Lower leg skin (tissue), 4 donors: Measurements from ENCODE around the gene YAP1. TPM values are rescaled to one million over a fixed set of nuclear protein-coding genes. Genes with fewer than 3 reads are reported as not detected.

Experiments
- DNase-seq, 2 donors: peaks; one replicate each; pipeline ENCODE4 v3.0.0-alpha.2; 2019; ENCODE audit warnings: low spot score in 2 of 2
- H3K4me3 ChIP-seq: fragments of 200-600 bp; sonication (generic); 2 replicates; pipeline ENCODE4 v1.5.1; 2017; ENCODE audit warnings: mild to moderate bottlenecking, low read depth; ENCODE audit not compliant: poor library complexity, severe bottlenecking
- CTCF ChIP-seq, 3 donors: fragments of 450-650 bp; IDR thresholded peaks; one replicate each; pipeline ENCODE4 v1.5.1; 2016; ENCODE audit warnings: antibody characterized with exemption in 3 of 3, mild to moderate bottlenecking in 3 of 3, moderate library complexity in 2 of 3
- POLR2A ChIP-seq, 2 donors: fragments of 450-650 bp; IDR thresholded peaks; one replicate each; pipeline ENCODE4 v1.6.1; 2016 to 2017; ENCODE audit warnings: antibody characterized with exemption in 2 of 2, mild to moderate bottlenecking in 1 of 2, moderate library complexity in 1 of 2
- WGBS, 2 donors: methylation state at CpG; one replicate each; pipeline ENCODE4 v1.1.5; 2018; 5-methylcytosine and 5-hydroxymethylcytosine counted together
- intact Hi-C: fragments of 100-400 bp; cut with DNase I; formaldehyde crosslinking; loops from one replicate; pipeline ENCODE4 v1.15.0; 2023; ENCODE audit warnings: low total_unique reads
- total RNA-seq, 4 donors: library from RNA; depleted of rRNA; stranded (reverse); fragments of >200 nt; gene quantifications; one replicate each; pipeline ENCODE4 v1.1.0, GENCODE V29; 2016

YAP1 gene
- total RNA-seq, 4 donors from 2014 or later = 164 to 241 (median 211) TPM

- intact Hi-C loops = no loop called here
Observed at GRCh38 chr11:102208835-102209234, 98.6 kb downstream of the YAP1 start.

GRCh38 chr11:102214623-102215022 is 104.4 kb downstream of the YAP1 start:
- intact Hi-C loops = no loop called here
- H3K4me3 ChIP-seq = no peak overlapping the region
- no peak for TF ChIP-seq POLR2A (IDR thresholded peaks at IDR 0.05)
- TF ChIP-seq CTCF (IDR thresholded peaks at IDR 0.05) = no peak
- DNase-seq = no peak

More at GRCh38 chr11:102208835-102209234, 98.6 kb downstream of the YAP1 start:
- H3K4me3 ChIP-seq = no peak overlapping the region
- TF ChIP-seq POLR2A (IDR thresholded peaks at IDR 0.05) (no peak), CTCF (IDR thresholded peaks at IDR 0.05) (no peak)
- 83 to 93% methylated on average over 2 of the region's 2 CpGs for WGBS, 2 donors
- DNase-seq = no peak

GRCh38 chr11:102216433-102217075 is 106.3 kb downstream of the YAP1 start:
- no peak for DNase-seq
- WGBS, 2 donors = 58 to 62% methylated on average over 2 of the region's 2 CpGs
- intact Hi-C loops = no loop called here
- H3K4me3 ChIP-seq = no peak overlapping the region
- TF ChIP-seq POLR2A (IDR thresholded peaks at IDR 0.05) (no peak), CTCF (IDR thresholded peaks at IDR 0.05) (no peak)

GRCh38 chr11:102220728-102221467 is 110.7 kb downstream of the YAP1 start:
- intact Hi-C loops = no loop called here
- DNase-seq = no peak
- TF ChIP-seq POLR2A (IDR thresholded peaks at IDR 0.05) = no peak
- WGBS, 2 donors = 82% methylated on average over 7 of the region's 7 CpGs
- no peak overlapping the region for H3K4me3 ChIP-seq

GRCh38 chr11:102223859-102224258 is 113.6 kb downstream of the YAP1 start:
- intact Hi-C loops = no loop called here
- H3K4me3 ChIP-seq = no peak overlapping the region
- DNase-seq = no peak
- 36 to 44% methylated on average over 2 of the region's 2 CpGs for WGBS, 2 donors
- TF ChIP-seq CTCF (IDR thresholded peaks at IDR 0.05) = no peak
- TF ChIP-seq POLR2A (IDR thresholded peaks at IDR 0.05) = no peak

- H3K4me3 ChIP-seq = no peak overlapping the region
- TF ChIP-seq POLR2A (IDR thresholded peaks at IDR 0.05) = no peak
- no peak for TF ChIP-seq CTCF (IDR thresholded peaks at IDR 0.05)
- WGBS, 2 donors = 60 to 64% methylated on average over 4 of the region's 4 CpGs
- DNase-seq = no peak
- intact Hi-C loops = no loop called here
Observed at GRCh38 chr11:102225689-102226568, 115.7 kb downstream of the YAP1 start.
